ENCODE data around the gene GRIP2. TPM values are rescaled to one million over a fixed set of nuclear protein-coding genes. Genes with fewer than 3 reads are reported as not detected.
A peak's percentile ranks its signal among the peaks of the same experiment; 100 is the strongest.

GRIP2 gene
- total and polyA plus RNA-seq, 9 of the 15 experiments (the other 6 are each of a cell fraction or from before 2014, with no cell fraction given), result 0.01 TPM; not detected in 7

- TF ChIP-seq, protein P1, sequence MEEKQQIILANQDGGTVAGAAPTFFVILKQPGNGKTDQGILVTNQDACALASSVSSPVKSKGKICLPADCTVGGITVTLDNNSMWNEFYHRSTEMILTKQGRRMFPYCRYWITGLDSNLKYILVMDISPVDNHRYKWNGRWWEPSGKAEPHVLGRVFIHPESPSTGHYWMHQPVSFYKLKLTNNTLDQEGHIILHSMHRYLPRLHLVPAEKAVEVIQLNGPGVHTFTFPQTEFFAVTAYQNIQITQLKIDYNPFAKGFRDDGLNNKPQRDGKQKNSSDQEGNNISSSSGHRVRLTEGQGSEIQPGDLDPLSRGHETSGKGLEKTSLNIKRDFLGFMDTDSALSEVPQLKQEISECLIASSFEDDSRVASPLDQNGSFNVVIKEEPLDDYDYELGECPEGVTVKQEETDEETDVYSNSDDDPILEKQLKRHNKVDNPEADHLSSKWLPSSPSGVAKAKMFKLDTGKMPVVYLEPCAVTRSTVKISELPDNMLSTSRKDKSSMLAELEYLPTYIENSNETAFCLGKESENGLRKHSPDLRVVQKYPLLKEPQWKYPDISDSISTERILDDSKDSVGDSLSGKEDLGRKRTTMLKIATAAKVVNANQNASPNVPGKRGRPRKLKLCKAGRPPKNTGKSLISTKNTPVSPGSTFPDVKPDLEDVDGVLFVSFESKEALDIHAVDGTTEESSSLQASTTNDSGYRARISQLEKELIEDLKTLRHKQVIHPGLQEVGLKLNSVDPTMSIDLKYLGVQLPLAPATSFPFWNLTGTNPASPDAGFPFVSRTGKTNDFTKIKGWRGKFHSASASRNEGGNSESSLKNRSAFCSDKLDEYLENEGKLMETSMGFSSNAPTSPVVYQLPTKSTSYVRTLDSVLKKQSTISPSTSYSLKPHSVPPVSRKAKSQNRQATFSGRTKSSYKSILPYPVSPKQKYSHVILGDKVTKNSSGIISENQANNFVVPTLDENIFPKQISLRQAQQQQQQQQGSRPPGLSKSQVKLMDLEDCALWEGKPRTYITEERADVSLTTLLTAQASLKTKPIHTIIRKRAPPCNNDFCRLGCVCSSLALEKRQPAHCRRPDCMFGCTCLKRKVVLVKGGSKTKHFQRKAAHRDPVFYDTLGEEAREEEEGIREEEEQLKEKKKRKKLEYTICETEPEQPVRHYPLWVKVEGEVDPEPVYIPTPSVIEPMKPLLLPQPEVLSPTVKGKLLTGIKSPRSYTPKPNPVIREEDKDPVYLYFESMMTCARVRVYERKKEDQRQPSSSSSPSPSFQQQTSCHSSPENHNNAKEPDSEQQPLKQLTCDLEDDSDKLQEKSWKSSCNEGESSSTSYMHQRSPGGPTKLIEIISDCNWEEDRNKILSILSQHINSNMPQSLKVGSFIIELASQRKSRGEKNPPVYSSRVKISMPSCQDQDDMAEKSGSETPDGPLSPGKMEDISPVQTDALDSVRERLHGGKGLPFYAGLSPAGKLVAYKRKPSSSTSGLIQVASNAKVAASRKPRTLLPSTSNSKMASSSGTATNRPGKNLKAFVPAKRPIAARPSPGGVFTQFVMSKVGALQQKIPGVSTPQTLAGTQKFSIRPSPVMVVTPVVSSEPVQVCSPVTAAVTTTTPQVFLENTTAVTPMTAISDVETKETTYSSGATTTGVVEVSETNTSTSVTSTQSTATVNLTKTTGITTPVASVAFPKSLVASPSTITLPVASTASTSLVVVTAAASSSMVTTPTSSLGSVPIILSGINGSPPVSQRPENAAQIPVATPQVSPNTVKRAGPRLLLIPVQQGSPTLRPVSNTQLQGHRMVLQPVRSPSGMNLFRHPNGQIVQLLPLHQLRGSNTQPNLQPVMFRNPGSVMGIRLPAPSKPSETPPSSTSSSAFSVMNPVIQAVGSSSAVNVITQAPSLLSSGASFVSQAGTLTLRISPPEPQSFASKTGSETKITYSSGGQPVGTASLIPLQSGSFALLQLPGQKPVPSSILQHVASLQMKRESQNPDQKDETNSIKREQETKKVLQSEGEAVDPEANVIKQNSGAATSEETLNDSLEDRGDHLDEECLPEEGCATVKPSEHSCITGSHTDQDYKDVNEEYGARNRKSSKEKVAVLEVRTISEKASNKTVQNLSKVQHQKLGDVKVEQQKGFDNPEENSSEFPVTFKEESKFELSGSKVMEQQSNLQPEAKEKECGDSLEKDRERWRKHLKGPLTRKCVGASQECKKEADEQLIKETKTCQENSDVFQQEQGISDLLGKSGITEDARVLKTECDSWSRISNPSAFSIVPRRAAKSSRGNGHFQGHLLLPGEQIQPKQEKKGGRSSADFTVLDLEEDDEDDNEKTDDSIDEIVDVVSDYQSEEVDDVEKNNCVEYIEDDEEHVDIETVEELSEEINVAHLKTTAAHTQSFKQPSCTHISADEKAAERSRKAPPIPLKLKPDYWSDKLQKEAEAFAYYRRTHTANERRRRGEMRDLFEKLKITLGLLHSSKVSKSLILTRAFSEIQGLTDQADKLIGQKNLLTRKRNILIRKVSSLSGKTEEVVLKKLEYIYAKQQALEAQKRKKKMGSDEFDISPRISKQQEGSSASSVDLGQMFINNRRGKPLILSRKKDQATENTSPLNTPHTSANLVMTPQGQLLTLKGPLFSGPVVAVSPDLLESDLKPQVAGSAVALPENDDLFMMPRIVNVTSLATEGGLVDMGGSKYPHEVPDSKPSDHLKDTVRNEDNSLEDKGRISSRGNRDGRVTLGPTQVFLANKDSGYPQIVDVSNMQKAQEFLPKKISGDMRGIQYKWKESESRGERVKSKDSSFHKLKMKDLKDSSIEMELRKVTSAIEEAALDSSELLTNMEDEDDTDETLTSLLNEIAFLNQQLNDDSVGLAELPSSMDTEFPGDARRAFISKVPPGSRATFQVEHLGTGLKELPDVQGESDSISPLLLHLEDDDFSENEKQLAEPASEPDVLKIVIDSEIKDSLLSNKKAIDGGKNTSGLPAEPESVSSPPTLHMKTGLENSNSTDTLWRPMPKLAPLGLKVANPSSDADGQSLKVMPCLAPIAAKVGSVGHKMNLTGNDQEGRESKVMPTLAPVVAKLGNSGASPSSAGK (IDR thresholded peaks at IDR 0.05), result no peak
- TF ChIP-seq TAL1 (IDR thresholded peaks at IDR 0.05) (no peak), ZC3H8 (IDR thresholded peaks at IDR 0.05) (no peak), PHF21A (IDR thresholded peaks at IDR 0.05; ENCODE audit: borderline replicate concordance, low read depth) (no peak), RCOR1 (IDR thresholded peaks at IDR 0.05; ENCODE audit: borderline replicate concordance in 1 of 2, low read depth in 2 of 2, low read length in 2 of 2) (0 out of 4 replicates have a peak, but pooled peaks of 1 of the 2 experiments have one; percentile 15), KLF10 (CRISPR knock-in tag; IDR thresholded peaks at IDR 0.05) (no peak), ZNF134 (CRISPR knock-in tag; conservative IDR thresholded peaks at IDR 0.05) (no peak), CTBP1 (IDR thresholded peaks at IDR 0.05; ENCODE audit: borderline replicate concordance) (no peak), ZNF778 (CRISPR knock-in tag; IDR thresholded peaks at IDR 0.05) (no peak), SMARCA5 (IDR thresholded peaks at IDR 0.05) (peak; percentile 75; the same call in 1 of the 2 replicates), SMARCC2 (IDR thresholded peaks at IDR 0.05; ENCODE audit: low read depth) (no peak), ZNF507 (tag; conservative IDR thresholded peaks at IDR 0.05) (no peak), PTBP1 (IDR thresholded peaks at IDR 0.05; ENCODE audit: low read depth, low read length) (peak; percentile 77; the same call in 1 of the 2 replicates)
- TF ChIP-seq, protein P2, sequence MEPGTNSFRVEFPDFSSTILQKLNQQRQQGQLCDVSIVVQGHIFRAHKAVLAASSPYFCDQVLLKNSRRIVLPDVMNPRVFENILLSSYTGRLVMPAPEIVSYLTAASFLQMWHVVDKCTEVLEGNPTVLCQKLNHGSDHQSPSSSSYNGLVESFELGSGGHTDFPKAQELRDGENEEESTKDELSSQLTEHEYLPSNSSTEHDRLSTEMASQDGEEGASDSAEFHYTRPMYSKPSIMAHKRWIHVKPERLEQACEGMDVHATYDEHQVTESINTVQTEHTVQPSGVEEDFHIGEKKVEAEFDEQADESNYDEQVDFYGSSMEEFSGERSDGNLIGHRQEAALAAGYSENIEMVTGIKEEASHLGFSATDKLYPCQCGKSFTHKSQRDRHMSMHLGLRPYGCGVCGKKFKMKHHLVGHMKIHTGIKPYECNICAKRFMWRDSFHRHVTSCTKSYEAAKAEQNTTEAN (CRISPR knock-in tag; IDR thresholded peaks at IDR 0.05), result no peak
Observed at GRCh38 chr3:14491396-14492190, 48.5 kb downstream of the GRIP2 start (continued).

Measured in K562 (cell line).